IMR-90 (cell line): ENCODE results near the gene C2orf69. TPM values are rescaled to one million over a fixed set of nuclear protein-coding genes. Genes with fewer than 3 reads are reported as not detected.

Source experiments
- ATAC-seq: fragments of 200-7000 bp; cut with Tn5 transposase; 2 replicates; pipeline ENCODE4 v1.9.1; 2020; ENCODE audit warnings: low read depth, mild to moderate bottlenecking, moderate library complexity
- BruUV-seq: library from RNA; stranded (reverse); fragments of 400-500 nt; replicated peaks from 2 replicates; lab custom pipeline; 2021; lab: Mats Ljungman, UMichigan
- CTCF ChIA-PET: fragments of 300-600 bp; formaldehyde crosslinking; extraction: SDS; loops from one replicate; lab custom pipeline; 2021; ENCODE audit warnings: antibody characterized with exemption; lab: Yijun Ruan, JAX
- POLR2A ChIA-PET: fragments of 300-600 bp; sonication (Branson Sonifier 250); formaldehyde crosslinking; loops from one replicate; lab custom pipeline; 2022; ENCODE audit warnings: antibody characterized with exemption; ENCODE audit not compliant: unreplicated experiment; lab: Charles Lee
- DNase-seq: peaks from one replicate; pipeline ENCODE4 v3.0.0; 2013
- H2AFZ ChIP-seq: replicated peaks from 2 replicates; pipeline ENCODE3; 2013; ENCODE audit warnings: low read length, mild to moderate bottlenecking; ENCODE audit not compliant: poor library complexity
- H2AK5ac ChIP-seq: 2 replicates; pipeline ENCODE4 v1.6.1; 2013; ENCODE audit warnings: low read depth, low read length, inconsistent platforms
- H2AK9ac ChIP-seq: replicated peaks from 2 replicates; pipeline ENCODE3; 2013; ENCODE audit warnings: mild to moderate bottlenecking, low read depth, low read length, moderate library complexity; ENCODE audit not compliant: poor library complexity
- H2BK120ac ChIP-seq: 2 replicates; pipeline ENCODE4 v1.6.1; 2013; ENCODE audit warnings: low read depth, low read length, inconsistent platforms
- H2BK15ac ChIP-seq: 3 replicates; pipeline ENCODE4 v1.6.1; 2013; ENCODE audit warnings: low read depth, low read length, inconsistent platforms
- H2BK20ac ChIP-seq: 2 replicates; pipeline ENCODE4 v1.6.1; 2013; ENCODE audit warnings: low read depth, mild to moderate bottlenecking, inconsistent platforms, low read length, moderate library complexity
- H2BK5ac ChIP-seq: 2 replicates; pipeline ENCODE4 v1.6.1; 2013; ENCODE audit warnings: mild to moderate bottlenecking, low read depth, low read length, inconsistent platforms; ENCODE audit not compliant: poor library complexity, severe bottlenecking
- H3K14ac ChIP-seq: replicated peaks from 2 replicates; pipeline ENCODE4 v1.6.1; 2013; ENCODE audit warnings: low read depth, low read length, inconsistent platforms
- H3K18ac ChIP-seq: 2 replicates; pipeline ENCODE4 v1.6.1; 2013; ENCODE audit warnings: low read depth, low read length, control low read depth
- H3K23ac ChIP-seq: 2 replicates; pipeline ENCODE4 v1.6.1; 2013; ENCODE audit warnings: low read depth, low read length, inconsistent platforms
- H3K27ac ChIP-seq: 2 replicates; pipeline ENCODE4 v1.5.1; 2013; ENCODE audit warnings: mild to moderate bottlenecking, control low read depth, low read length; ENCODE audit not compliant: insufficient read depth
- H3K27me3 ChIP-seq: 2 replicates; pipeline ENCODE4 v1.6.1; 2013; ENCODE audit warnings: low read length; ENCODE audit not compliant: control insufficient read depth, insufficient read depth
- H3K36me3 ChIP-seq: 2 replicates; pipeline ENCODE4 v1.6.1; 2013; ENCODE audit warnings: low read length, mixed read lengths; ENCODE audit not compliant: control insufficient read depth, insufficient read depth
- H3K4ac ChIP-seq: 2 replicates; pipeline ENCODE4 v1.6.1; 2013; ENCODE audit warnings: low read depth, low read length, inconsistent platforms
- H3K4me1 ChIP-seq: 2 replicates; pipeline ENCODE4 v1.6.1; 2013; ENCODE audit warnings: low read length, mixed read lengths; ENCODE audit not compliant: control insufficient read depth, insufficient read depth
- H3K4me2 ChIP-seq: 2 replicates; pipeline ENCODE4 v1.6.1; 2013; ENCODE audit warnings: low read depth, mild to moderate bottlenecking, control low read depth, low read length, moderate library complexity
- H3K4me3 ChIP-seq: 2 replicates; pipeline ENCODE4 v1.5.1; 2013; ENCODE audit warnings: low read depth, mild to moderate bottlenecking, control low read depth, low read length, moderate library complexity; ENCODE audit not compliant: insufficient read depth
- H3K56ac ChIP-seq: 2 replicates; pipeline ENCODE4 v1.6.1; 2013; ENCODE audit warnings: low read length, inconsistent platforms; ENCODE audit not compliant: insufficient read depth; ENCODE audit errors: extremely low read depth
- H3K79me1 ChIP-seq, 2 experiments: 2 replicates each; pipeline ENCODE4 v1.6.1; 2013; ENCODE audit warnings: low read length in 2 of 2, inconsistent platforms in 1 of 2, low read depth in 1 of 2
- H3K9ac ChIP-seq: 2 replicates; pipeline ENCODE4 v1.6.1; 2013; ENCODE audit warnings: low read depth, low read length, control low read depth
- H3K9me1 ChIP-seq: 2 replicates; pipeline ENCODE4 v1.6.1; 2013; ENCODE audit warnings: low read length, inconsistent platforms; ENCODE audit not compliant: insufficient read depth
- H3K9me3 ChIP-seq: 2 replicates; pipeline ENCODE4 v1.6.1; 2013; ENCODE audit warnings: low read length; ENCODE audit not compliant: control insufficient read depth, insufficient read depth
- H4K20me1 ChIP-seq: 2 replicates; pipeline ENCODE4 v1.6.1; 2013; ENCODE audit warnings: low read length, inconsistent platforms; ENCODE audit not compliant: insufficient read depth
- H4K5ac ChIP-seq: 2 replicates; pipeline ENCODE4 v1.6.1; 2013; ENCODE audit warnings: mild to moderate bottlenecking, low read depth, low read length, control low read depth
- H4K8ac ChIP-seq, 2 experiments: 2 replicates each; pipeline ENCODE4 v1.6.1; 2013; ENCODE audit warnings: low read depth in 2 of 2, low read length in 2 of 2, control low read depth in 1 of 2, inconsistent platforms in 1 of 2
- H4K91ac ChIP-seq: 2 replicates; pipeline ENCODE4 v1.6.1; 2013; ENCODE audit warnings: low read depth, low read length, inconsistent platforms; ENCODE audit not compliant: insufficient read depth
- CEBPB ChIP-seq: IDR thresholded peaks from 2 replicates; pipeline ENCODE4 v1.6.1; 2012; ENCODE audit warnings: low read depth, low read length, improper control_type of control experiment
- MAZ ChIP-seq: IDR thresholded peaks from 2 replicates; pipeline ENCODE4 v1.6.1; 2012; ENCODE audit warnings: low read depth, mild to moderate bottlenecking, low read length, improper control_type of control experiment, moderate library complexity, borderline replicate concordance
- POLR2A ChIP-seq: IDR thresholded peaks from 2 replicates; pipeline ENCODE4 v1.6.1; 2012; ENCODE audit warnings: mild to moderate bottlenecking, low read depth, low read length
- RCOR1 ChIP-seq: IDR thresholded peaks from 2 replicates; pipeline ENCODE4 v1.6.1; 2012; ENCODE audit warnings: mild to moderate bottlenecking, low read length, improper control_type of control experiment; ENCODE audit not compliant: insufficient replicate concordance
- RFX5 ChIP-seq: IDR thresholded peaks from 2 replicates; pipeline ENCODE4 v1.8.0; 2012; ENCODE audit warnings: low read depth, mild to moderate bottlenecking, low read length, moderate library complexity
- SMC3 ChIP-seq: fragments of 150-350 bp; IDR thresholded peaks from 2 replicates; pipeline ENCODE4 v1.6.1; 2016; ENCODE audit warnings: low read depth, mild to moderate bottlenecking, antibody characterized with exemption, low read length, moderate library complexity
- WGBS, 2 experiments: methylation state at CpG; one replicate each; pipeline versions ENCODE4 v1.1.5 to v1.1.7; 2013; ENCODE audit warnings: missing lambda C conversion rate in 2 of 2; ENCODE audit not compliant: insufficient read length in 1 of 2; ENCODE audit errors: extremely low coverage in 2 of 2; 5-methylcytosine and 5-hydroxymethylcytosine counted together
- dilution Hi-C: fragments of 300-500 bp; cut with HindIII; formaldehyde crosslinking; loops from one replicate; pipeline ENCODE4 v1.14.3; 2018; ENCODE audit warnings: low sequenced_read_pairs; ENCODE audit not compliant: unreplicated experiment
- in situ Hi-C: fragments of 300-500 bp; cut with MboI; formaldehyde crosslinking; loops from 3 replicates; pipeline ENCODE4 v1.14.3; 2019; ENCODE audit warnings: low sequenced_read_pairs, inconsistent platforms, mixed read lengths
- intact Hi-C: fragments of 100-400 bp; cut with micrococcal nuclease; formaldehyde crosslinking; loops from 2 replicates; pipeline ENCODE4 v1.10.0; 2022
- polyA plus RNA-seq, 3 experiments: library from polyadenylated mRNA; depleted of rRNA; stranded (reverse); fragments of >200 nt; gene quantifications; 2 replicates each; pipeline ENCODE4 v1.2.3, GENCODE V29; 2012; ENCODE audit warnings: low replicate concordance in 1 of 3
- total RNA-seq: library from RNA; depleted of rRNA; stranded (reverse); fragments of >200 nt; gene quantifications from 2 replicates; pipeline ENCODE4 v1.2.3, GENCODE V29; 2012

Gene C2orf69
- total and polyA plus RNA-seq, 2 of the 4 experiments (the other 2 are of a cell fraction): 3.1 to 4.7 TPM

- no peak overlapping the region for H3K18ac ChIP-seq
- H4K8ac ChIP-seq: no peak overlapping the region
- H3K4me3 ChIP-seq: no peak overlapping the region
- no peak overlapping the region for H3K23ac ChIP-seq
- in situ Hi-C loops: no loop called here
- POLR2A ChIA-PET: no interaction called here
- no peak overlapping the region for H3K4ac ChIP-seq
- no peak for TF ChIP-seq RCOR1
- no peak for TF ChIP-seq CEBPB
- no peak for TF ChIP-seq SMC3
- TF ChIP-seq MAZ: no peak
- TF ChIP-seq RFX5: no peak
- TF ChIP-seq POLR2A: no peak
- DNase-seq: no peak
- H4K91ac ChIP-seq: no peak overlapping the region
- dilution Hi-C loops: no loop called here
- CTCF ChIA-PET: no interaction called here
- no peak overlapping the region for H2BK120ac ChIP-seq
- 0 out of 2 replicates have a peak, but pooled peaks cover 4% of the 10 kb centered on the region for H3K9me1 ChIP-seq
- no peak overlapping the region for H2BK20ac ChIP-seq
- no peaks in the 10 kb centered on the region for H3K27me3 ChIP-seq
- WGBS, 2 experiments: no CpG with 5 or more reads among the region's 2 CpGs
- intact Hi-C loops: no loop called here
- no peak for ATAC-seq
- no peak overlapping the region for H4K5ac ChIP-seq
- peaks cover 27% of the 10 kb centered on the region for H3K36me3 ChIP-seq
- H3K4me2 ChIP-seq: no peak overlapping the region
- no peak overlapping the region for H2AK9ac ChIP-seq
- no TSS peak for BruUV-seq
- H3K4me1 ChIP-seq: peaks cover 1% of the 10 kb centered on the region; the same call in 1 of the 2 replicates
- no peaks in the 10 kb centered on the region for H4K20me1 ChIP-seq
- H2BK15ac ChIP-seq: no peak overlapping the region
- no peak overlapping the region for H3K56ac ChIP-seq
- no peak overlapping the region for H2AK5ac ChIP-seq
- no peaks in the 10 kb centered on the region for H3K9me3 ChIP-seq
- H3K27ac ChIP-seq: no peak overlapping the region
- H3K9ac ChIP-seq: no peak overlapping the region
- no peak overlapping the region for H2BK5ac ChIP-seq
- H2AFZ ChIP-seq: no peak overlapping the region
- H3K79me1 ChIP-seq: peaks cover 12 to 18% of the 10 kb centered on the region in 2 experiments
- no peak overlapping the region for H3K14ac ChIP-seq
These were observed 51.1 kb downstream of the C2orf69 start for GRCh38 chr2:199962203-199962602.
